ENCODE data around the gene RIMS1.

DNA sequence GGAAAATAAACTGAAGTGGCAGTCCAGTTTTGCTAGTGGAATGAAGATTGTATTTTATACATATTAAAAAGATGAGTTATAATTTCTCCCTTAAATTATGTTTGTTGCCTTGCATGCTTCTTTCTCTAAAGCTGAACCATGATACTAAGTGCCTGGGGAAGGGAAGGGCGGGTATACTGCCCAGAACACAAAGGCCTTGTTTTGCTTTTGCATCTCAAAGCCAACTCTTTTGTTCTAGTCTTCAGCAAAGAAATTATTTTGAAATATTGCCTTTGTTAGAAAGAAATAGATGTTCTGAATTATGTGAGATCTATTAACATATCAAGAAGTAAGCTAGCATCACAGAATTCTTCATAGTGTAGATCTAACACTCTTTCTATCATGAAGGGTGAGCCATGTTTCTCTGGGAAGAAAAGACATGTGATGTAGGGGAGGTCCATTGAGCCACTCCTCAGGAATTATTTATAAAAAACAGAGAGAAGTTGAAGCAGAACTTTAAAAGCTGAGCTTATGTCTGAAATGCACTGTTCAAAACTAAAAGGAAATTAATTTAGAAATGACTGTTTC lies 108.4 kb downstream of the RIMS1 start:
- TF ChIP-seq, protein P1, sequence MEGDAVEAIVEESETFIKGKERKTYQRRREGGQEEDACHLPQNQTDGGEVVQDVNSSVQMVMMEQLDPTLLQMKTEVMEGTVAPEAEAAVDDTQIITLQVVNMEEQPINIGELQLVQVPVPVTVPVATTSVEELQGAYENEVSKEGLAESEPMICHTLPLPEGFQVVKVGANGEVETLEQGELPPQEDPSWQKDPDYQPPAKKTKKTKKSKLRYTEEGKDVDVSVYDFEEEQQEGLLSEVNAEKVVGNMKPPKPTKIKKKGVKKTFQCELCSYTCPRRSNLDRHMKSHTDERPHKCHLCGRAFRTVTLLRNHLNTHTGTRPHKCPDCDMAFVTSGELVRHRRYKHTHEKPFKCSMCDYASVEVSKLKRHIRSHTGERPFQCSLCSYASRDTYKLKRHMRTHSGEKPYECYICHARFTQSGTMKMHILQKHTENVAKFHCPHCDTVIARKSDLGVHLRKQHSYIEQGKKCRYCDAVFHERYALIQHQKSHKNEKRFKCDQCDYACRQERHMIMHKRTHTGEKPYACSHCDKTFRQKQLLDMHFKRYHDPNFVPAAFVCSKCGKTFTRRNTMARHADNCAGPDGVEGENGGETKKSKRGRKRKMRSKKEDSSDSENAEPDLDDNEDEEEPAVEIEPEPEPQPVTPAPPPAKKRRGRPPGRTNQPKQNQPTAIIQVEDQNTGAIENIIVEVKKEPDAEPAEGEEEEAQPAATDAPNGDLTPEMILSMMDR (IDR thresholded peaks at IDR 0.05; ENCODE audit: low read depth, low read length, missing input control): no peak
- TF ChIP-seq RXRA (IDR thresholded peaks at IDR 0.05) (no peak), HNF4G (IDR thresholded peaks at IDR 0.05) (no peak), GABPA (IDR thresholded peaks at IDR 0.05 in 1 of 2, conservative IDR thresholded peaks at IDR 0.05 in 1 of 2) (no peak), RAD21 (IDR thresholded peaks at IDR 0.05) (no peak), TAF1 (conservative IDR thresholded peaks at IDR 0.05) (no peak), SP1 (IDR thresholded peaks at IDR 0.05) (no peak), EGR1 (IDR thresholded peaks at IDR 0.05; ENCODE audit: low read depth in 2 of 2) (no peak)
- TF ChIP-seq, protein P2, sequence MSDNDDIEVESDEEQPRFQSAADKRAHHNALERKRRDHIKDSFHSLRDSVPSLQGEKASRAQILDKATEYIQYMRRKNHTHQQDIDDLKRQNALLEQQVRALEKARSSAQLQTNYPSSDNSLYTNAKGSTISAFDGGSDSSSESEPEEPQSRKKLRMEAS (IDR thresholded peaks at IDR 0.05): no peak

Data from liver (tissue), 3 donors.